Astrocyte (in vitro differentiated cells and primary cell): ENCODE measurements around the gene TMC2.

ENCODE experiments used
- EZH2 ChIP-seq: IDR thresholded peaks from 2 replicates; pipeline ENCODE4 v1.6.1; 2012; ENCODE audit warnings: mild to moderate bottlenecking, low read length, inconsistent platforms; ENCODE audit not compliant: insufficient read depth
- TF ChIP-seq, protein P1 (sequence below): IDR thresholded peaks from 2 replicates; pipeline ENCODE4 v1.5.1; 2011; ENCODE audit warnings: low read depth, mild to moderate bottlenecking, inconsistent platforms, low read length, moderate library complexity; ENCODE audit not compliant: insufficient read depth

DNA sequence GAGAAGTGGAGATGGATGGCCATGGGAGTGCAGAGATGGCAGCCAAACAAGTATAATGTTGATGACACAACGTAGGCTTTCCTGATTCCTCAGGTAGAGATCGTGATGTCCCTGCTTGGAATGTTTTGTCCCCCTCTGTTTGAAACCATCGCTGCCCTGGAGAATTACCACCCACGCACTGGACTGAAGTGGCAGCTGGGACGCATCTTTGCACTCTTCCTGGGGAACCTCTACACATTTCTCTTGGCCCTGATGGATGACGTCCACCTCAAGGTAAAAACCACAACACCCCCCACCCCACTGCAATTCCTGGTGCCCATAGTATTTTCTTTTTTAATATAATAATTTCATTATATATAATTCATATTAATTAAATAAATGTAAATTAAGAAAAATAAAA is 74.0 kb downstream of the TMC2 start:
- TF ChIP-seq, protein P1, sequence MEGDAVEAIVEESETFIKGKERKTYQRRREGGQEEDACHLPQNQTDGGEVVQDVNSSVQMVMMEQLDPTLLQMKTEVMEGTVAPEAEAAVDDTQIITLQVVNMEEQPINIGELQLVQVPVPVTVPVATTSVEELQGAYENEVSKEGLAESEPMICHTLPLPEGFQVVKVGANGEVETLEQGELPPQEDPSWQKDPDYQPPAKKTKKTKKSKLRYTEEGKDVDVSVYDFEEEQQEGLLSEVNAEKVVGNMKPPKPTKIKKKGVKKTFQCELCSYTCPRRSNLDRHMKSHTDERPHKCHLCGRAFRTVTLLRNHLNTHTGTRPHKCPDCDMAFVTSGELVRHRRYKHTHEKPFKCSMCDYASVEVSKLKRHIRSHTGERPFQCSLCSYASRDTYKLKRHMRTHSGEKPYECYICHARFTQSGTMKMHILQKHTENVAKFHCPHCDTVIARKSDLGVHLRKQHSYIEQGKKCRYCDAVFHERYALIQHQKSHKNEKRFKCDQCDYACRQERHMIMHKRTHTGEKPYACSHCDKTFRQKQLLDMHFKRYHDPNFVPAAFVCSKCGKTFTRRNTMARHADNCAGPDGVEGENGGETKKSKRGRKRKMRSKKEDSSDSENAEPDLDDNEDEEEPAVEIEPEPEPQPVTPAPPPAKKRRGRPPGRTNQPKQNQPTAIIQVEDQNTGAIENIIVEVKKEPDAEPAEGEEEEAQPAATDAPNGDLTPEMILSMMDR: no peak
- TF ChIP-seq EZH2: no peak
